ENCODE results near the gene NT5DC1.

DNA sequence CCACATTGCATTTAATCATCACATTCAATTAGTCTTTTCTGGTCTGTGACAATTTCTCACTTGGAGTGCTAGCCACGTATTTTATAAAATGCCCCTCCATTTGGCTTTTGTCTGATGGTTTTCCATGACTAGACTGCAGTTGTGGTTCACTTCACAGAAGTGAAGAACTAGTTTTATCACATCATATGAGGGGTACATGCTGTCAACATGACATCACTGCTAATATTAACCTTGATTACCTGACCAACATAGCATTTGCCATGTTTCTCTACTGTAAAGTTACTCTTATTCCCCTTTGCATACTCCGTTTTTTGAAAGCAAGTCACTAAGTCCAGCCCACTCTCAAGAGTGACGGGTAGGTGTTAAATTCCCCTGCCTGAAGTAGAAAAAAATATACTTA lies 73.3 kb downstream of the NT5DC1 start:
- TF ChIP-seq, protein P1, sequence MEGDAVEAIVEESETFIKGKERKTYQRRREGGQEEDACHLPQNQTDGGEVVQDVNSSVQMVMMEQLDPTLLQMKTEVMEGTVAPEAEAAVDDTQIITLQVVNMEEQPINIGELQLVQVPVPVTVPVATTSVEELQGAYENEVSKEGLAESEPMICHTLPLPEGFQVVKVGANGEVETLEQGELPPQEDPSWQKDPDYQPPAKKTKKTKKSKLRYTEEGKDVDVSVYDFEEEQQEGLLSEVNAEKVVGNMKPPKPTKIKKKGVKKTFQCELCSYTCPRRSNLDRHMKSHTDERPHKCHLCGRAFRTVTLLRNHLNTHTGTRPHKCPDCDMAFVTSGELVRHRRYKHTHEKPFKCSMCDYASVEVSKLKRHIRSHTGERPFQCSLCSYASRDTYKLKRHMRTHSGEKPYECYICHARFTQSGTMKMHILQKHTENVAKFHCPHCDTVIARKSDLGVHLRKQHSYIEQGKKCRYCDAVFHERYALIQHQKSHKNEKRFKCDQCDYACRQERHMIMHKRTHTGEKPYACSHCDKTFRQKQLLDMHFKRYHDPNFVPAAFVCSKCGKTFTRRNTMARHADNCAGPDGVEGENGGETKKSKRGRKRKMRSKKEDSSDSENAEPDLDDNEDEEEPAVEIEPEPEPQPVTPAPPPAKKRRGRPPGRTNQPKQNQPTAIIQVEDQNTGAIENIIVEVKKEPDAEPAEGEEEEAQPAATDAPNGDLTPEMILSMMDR (conservative IDR thresholded peaks at IDR 0.05 in 1 of 2, IDR thresholded peaks at IDR 0.05 in 1 of 2; ENCODE audit: extremely low read depth in 1 of 2, insufficient read depth in 1 of 2, low read depth in 1 of 2, low read length in 2 of 2), result no peak
- TF ChIP-seq EZH2 (IDR thresholded peaks at IDR 0.05; ENCODE audit: borderline replicate concordance, low read length), result no peak

Data from mammary epithelial cell (primary cell).